CD14-positive monocyte (primary cell): ENCODE data around the gene BCL2A1. TPM values are rescaled to one million over a fixed set of nuclear protein-coding genes. Genes with fewer than 3 reads are reported as not detected.
"Not testable (repeated sequence)": the region's sequence is repeated elsewhere in the genome, so short reads cannot be mapped to it uniquely, and the experiment has no call there.

Source experiments
- DNase-seq, 3 donors: peaks; one replicate each; pipeline ENCODE4 v3.0.0-alpha.2; 2011 to 2022
- H2AFZ ChIP-seq: 2 replicates; pipeline ENCODE4 v1.6.0; 2012; ENCODE audit warnings: mild to moderate bottlenecking, low read depth, low read length, inconsistent platforms; ENCODE audit not compliant: insufficient read depth, poor library complexity, severe bottlenecking
- H3K27ac ChIP-seq, 2 donors: 1 replicate in 1 of 2; 2 replicates in 1 of 2; pipeline ENCODE4 v1.5.1; 2012 to 2013; ENCODE audit warnings: low read length in 2 of 2, control low read depth in 1 of 2, inconsistent platforms in 1 of 2, low read depth in 1 of 2, mild to moderate bottlenecking in 1 of 2
- H3K27me3 ChIP-seq, 2 donors: one replicate each; pipeline versions ENCODE4 v1.6.0 to v1.6.1; 2011 to 2013; ENCODE audit warnings: low read length in 2 of 2; ENCODE audit not compliant: control insufficient read depth in 2 of 2, insufficient read depth in 2 of 2
- H3K36me3 ChIP-seq, 2 donors: replicated peaks in 1 of 2; 1 replicate in 1 of 2; 2 replicates in 1 of 2; pipeline versions ENCODE4 v1.5.1 to v1.6.1; 2012 to 2013; ENCODE audit warnings: low read length in 2 of 2, control low read depth in 1 of 2, inconsistent platforms in 1 of 2, mild to moderate bottlenecking in 1 of 2; ENCODE audit not compliant: insufficient read depth in 2 of 2, control insufficient read depth in 1 of 2
- H3K4me1 ChIP-seq, 2 donors: 1 replicate in 1 of 2; 2 replicates in 1 of 2; pipeline versions ENCODE4 v1.5.1 to v1.6.1; 2012 to 2013; ENCODE audit warnings: low read length in 2 of 2, control low read depth in 1 of 2, inconsistent platforms in 1 of 2, mild to moderate bottlenecking in 1 of 2, moderate library complexity in 1 of 2; ENCODE audit not compliant: insufficient read depth in 2 of 2, control insufficient read depth in 1 of 2
- H3K4me2 ChIP-seq: replicated peaks from 2 replicates; pipeline ENCODE3; 2012; ENCODE audit warnings: low read length, moderate library complexity, mild to moderate bottlenecking; ENCODE audit not compliant: poor library complexity, severe bottlenecking; ENCODE audit errors: extremely low read depth
- H3K4me3 ChIP-seq, 3 experiments: fragments of 200-600 bp in 1 of 3; sonication (generic) in 1 of 3; replicated peaks in 1 of 3; 1 replicate in 2 of 3; 2 replicates in 1 of 3; pipeline ENCODE4 v1.5.1; 2011 to 2013; ENCODE audit warnings: low read length in 3 of 3, mild to moderate bottlenecking in 3 of 3, control low read depth in 2 of 3, low read depth in 2 of 3, inconsistent platforms in 1 of 3, moderate library complexity in 1 of 3
- H3K79me2 ChIP-seq: 2 replicates; pipeline ENCODE4 v1.6.0; 2012; ENCODE audit warnings: mild to moderate bottlenecking, control low read depth, inconsistent platforms, low read length, moderate library complexity; ENCODE audit not compliant: insufficient read depth
- H3K9ac ChIP-seq: 2 replicates; pipeline ENCODE4 v1.6.0; 2017; ENCODE audit warnings: low read length, mild to moderate bottlenecking; ENCODE audit not compliant: insufficient read depth, poor library complexity, severe bottlenecking
- H3K9me3 ChIP-seq, 2 donors: replicated peaks in 1 of 2; 1 replicate in 1 of 2; 2 replicates in 1 of 2; pipeline versions ENCODE4 v1.5.1 to v1.6.1; 2012 to 2013; ENCODE audit warnings: low read length in 2 of 2, control low read depth in 1 of 2; ENCODE audit not compliant: control insufficient read depth in 1 of 2, insufficient read depth in 1 of 2
- H4K20me1 ChIP-seq: 2 replicates; pipeline ENCODE4 v1.6.0; 2012; ENCODE audit warnings: mild to moderate bottlenecking, low read length, control low read depth, moderate library complexity; ENCODE audit not compliant: insufficient read depth
- H3K27ac Mint-ChIP-seq, 7 donors: one replicate each; pipeline ENCODE4 v1.8.0; 2020; ENCODE audit warnings: mild to moderate bottlenecking in 7 of 7, mixed read lengths in 7 of 7, moderate library complexity in 6 of 7, inconsistent platforms in 2 of 7
- H3K27me3 Mint-ChIP-seq, 3 donors: one replicate each; pipeline ENCODE4 v1.8.0; 2021 to 2022; ENCODE audit warnings: low read depth in 3 of 3, mild to moderate bottlenecking in 3 of 3, mixed read lengths in 3 of 3, moderate library complexity in 3 of 3, inconsistent platforms in 1 of 3
- H3K36me3 Mint-ChIP-seq, 2 donors: one replicate each; pipeline ENCODE4 v1.8.0; 2020; ENCODE audit warnings: mixed read lengths in 2 of 2, inconsistent platforms in 1 of 2, mild to moderate bottlenecking in 1 of 2
- H3K4me1 Mint-ChIP-seq: one replicate; pipeline ENCODE4 v1.8.0; 2020; ENCODE audit warnings: mild to moderate bottlenecking, mixed read lengths
- H3K4me3 Mint-ChIP-seq, 2 donors: one replicate each; pipeline ENCODE4 v1.8.0; 2020; ENCODE audit warnings: mild to moderate bottlenecking in 2 of 2, mixed read lengths in 2 of 2, moderate library complexity in 1 of 2
- H3K9me3 Mint-ChIP-seq, 7 donors: one replicate each; pipeline ENCODE4 v1.8.0; 2020 to 2022; ENCODE audit warnings: mixed read lengths in 7 of 7, mild to moderate bottlenecking in 6 of 7, moderate library complexity in 6 of 7, inconsistent platforms in 2 of 7
- CTCF ChIP-seq: fragments of 200-600 bp; IDR thresholded peaks from one replicate; pipeline ENCODE4 v1.8.0; 2022; ENCODE audit warnings: antibody characterized with exemption, mild to moderate bottlenecking
- WGBS: methylation state at CpG from one replicate; pipeline ENCODE4 v1.1.5; 2013; ENCODE audit warnings: missing lambda C conversion rate; ENCODE audit not compliant: insufficient coverage; 5-methylcytosine and 5-hydroxymethylcytosine counted together
- intact Hi-C, 2 donors: fragments of 100-400 bp; cut with micrococcal nuclease; formaldehyde crosslinking; loops; one replicate each; pipeline versions ENCODE4 v1.15.0 to v1.15.1; 2023
- polyA plus RNA-seq, 3 donors: library from polyadenylated mRNA; depleted of rRNA in 1 of 3; unstranded in 2 of 3; stranded (reverse) in 1 of 3; fragments of 300-500 nt in 2 of 3; fragments of >200 nt in 1 of 3; fragmentation: Illumina TruSeq in 2 of 3; gene quantifications; 1 replicate in 2 of 3; 2 replicates in 1 of 3; pipeline ENCODE4 v1.2.3, GENCODE V29; 2012 to 2021

Gene BCL2A1
- polyA plus RNA-seq, 3 donors: 277 to 465 (median 350) TPM

- Histone ChIP-seq H3K36me3 (no peaks in the 10 kb centered on the region), H3K4me1 (peaks cover 6 to 17% of the 10 kb centered on the region in 2 donors), H3K79me2 (no peaks in the 10 kb centered on the region), H3K4me2 (no peak overlapping the region), H3K4me3 (no peak overlapping the region), H3K27me3 (no peaks in the 10 kb centered on the region), H3K9me3 (no peaks in the 10 kb centered on the region), H3K27ac (no peak overlapping the region), H4K20me1 (no peaks in the 10 kb centered on the region), H3K9ac (no peak overlapping the region), H2AFZ (no peak overlapping the region)
- WGBS: no CpG with 5 or more reads among the region's 4 CpGs
- Mint-ChIP-seq H3K27me3 (peaks cover 2 to 13% (median 2%) of the 10 kb centered on the region in 3 donors), H3K9me3 (peaks cover 0 to 3% (median 0%) of the 10 kb centered on the region in 7 donors), H3K4me3 (no peak overlapping the region), H3K36me3 (no peaks in the 10 kb centered on the region), H3K27ac (no peak overlapping the region), H3K4me1 (peaks cover 17% of the 10 kb centered on the region)
- intact Hi-C loops: no loop called here
- TF ChIP-seq CTCF: no peak
- DNase-seq: no peak
These were observed 31.6 kb downstream of the BCL2A1 start for GRCh38 chr15:79939399-79939798.

- H3K36me3 Mint-ChIP-seq: no peaks in the 10 kb centered on the region
- Histone ChIP-seq H3K4me3 (no peak overlapping the region), H3K9me3 (no peaks in the 10 kb centered on the region), H2AFZ (no peak overlapping the region), H3K9ac (no peak overlapping the region), H3K4me1 (peaks cover 9 to 21% of the 10 kb centered on the region in 2 donors), H3K36me3 (no peaks in the 10 kb centered on the region), H4K20me1 (no peaks in the 10 kb centered on the region), H3K27ac (no peak overlapping the region), H3K27me3 (no peaks in the 10 kb centered on the region), H3K79me2 (no peaks in the 10 kb centered on the region), H3K4me2 (no peak overlapping the region)
- DNase-seq: no peak
- intact Hi-C loops: no loop called here
- peaks cover 0 to 10% (median 2%) of the 10 kb centered on the region in 3 donors for H3K27me3 Mint-ChIP-seq
- H3K27ac Mint-ChIP-seq: no peak overlapping the region
- TF ChIP-seq CTCF: no peak
- no CpG with 5 or more reads among the region's 1 CpG for WGBS
- peaks cover 0 to 3% (median 0%) of the 10 kb centered on the region in 7 donors for H3K9me3 Mint-ChIP-seq
- no peak overlapping the region for H3K4me3 Mint-ChIP-seq
- peaks cover 18% of the 10 kb centered on the region for H3K4me1 Mint-ChIP-seq
These were observed 32.9 kb downstream of the BCL2A1 start for GRCh38 chr15:79938143-79938542.

GRCh38 chr15:79935556-79936201, 35.3 kb downstream of the BCL2A1 start:
- H2AFZ ChIP-seq, intact Hi-C loops, H3K27ac Mint-ChIP-seq: not testable (repeated sequence)

More at GRCh38 chr15:79935556-79936201, 35.3 kb downstream of the BCL2A1 start:
- H3K36me3 Mint-ChIP-seq, H3K9me3 ChIP-seq, DNase-seq, H3K27ac ChIP-seq, H3K9ac ChIP-seq, H3K4me2 ChIP-seq, H3K9me3 Mint-ChIP-seq, H3K27me3 Mint-ChIP-seq, H3K79me2 ChIP-seq, H3K27me3 ChIP-seq, H3K4me3 ChIP-seq, H3K36me3 ChIP-seq, H4K20me1 ChIP-seq, H3K4me3 Mint-ChIP-seq: not testable (repeated sequence)
- peaks cover 14% of the 10 kb centered on the region for H3K4me1 Mint-ChIP-seq
- peaks cover 8 to 10% of the 10 kb centered on the region in 2 donors for H3K4me1 ChIP-seq
- WGBS: no CpG with 5 or more reads among the region's 7 CpGs
